NCI-H146 (cell line): ENCODE results near the gene LRRC26.

ENCODE experiments used
- DNase-seq: peaks from one replicate; lab custom pipeline; 2025; lab: John Stamatoyannopoulos, UW

The LRRC26 gene

GRCh38 chr9:137166380-137167229 is 3.2 kb downstream of the LRRC26 start:
- no peak for DNase-seq

- DNase-seq, result no peak
Observed at GRCh38 chr9:137165250-137165836, 4.5 kb downstream of the LRRC26 start.

- no peak for DNase-seq
Observed at GRCh38 chr9:137164370-137165249, 5.2 kb downstream of the LRRC26 start.

GRCh38 chr9:137163805-137164204 is 6.0 kb downstream of the LRRC26 start:
- DNase-seq, result no peak

GRCh38 chr9:137163365-137163715 is 6.5 kb downstream of the LRRC26 start:
- DNase-seq, result no peak

- peak; percentile 15 for DNase-seq
Observed at GRCh38 chr9:137162505-137163364, 7.1 kb downstream of the LRRC26 start.

GRCh38 chr9:137161558-137162486 is 8.0 kb downstream of the LRRC26 start:
- DNase-seq, result peak; percentile 79

- DNase-seq, result peak; percentile 79
Observed at GRCh38 chr9:137160716-137161557, 8.9 kb downstream of the LRRC26 start.

GRCh38 chr9:137160054-137160425 is 9.8 kb downstream of the LRRC26 start:
- no peak for DNase-seq

GRCh38 chr9:137159105-137160053 is 10.5 kb downstream of the LRRC26 start:
- no peak for DNase-seq

- DNase-seq, result no peak
Observed at GRCh38 chr9:137158625-137159024, 11.2 kb downstream of the LRRC26 start.

GRCh38 chr9:137157618-137158415 is 12.0 kb downstream of the LRRC26 start:
- no peak for DNase-seq

- DNase-seq, result no peak
Observed at GRCh38 chr9:137156567-137157375, 13.1 kb downstream of the LRRC26 start.

- no peak for DNase-seq
Observed at GRCh38 chr9:137152844-137153405, 16.9 kb downstream of the LRRC26 start.

GRCh38 chr9:137150617-137151457 is 19.0 kb downstream of the LRRC26 start:
- peak; percentile 91 for DNase-seq
